Gastroesophageal sphincter (tissue), 3 donors: ENCODE measurements around the gene PGPEP1.

Source experiments
- CTCF ChIP-seq, 4 experiments: fragments of 200-600 bp in 2 of 4; fragments of 450-650 bp in 2 of 4; sonication (generic) in 1 of 4; IDR thresholded peaks; one replicate each; pipeline ENCODE4 v1.5.1; 2017 to 2019; ENCODE audit warnings: antibody characterized with exemption in 4 of 4, mild to moderate bottlenecking in 2 of 4, moderate library complexity in 2 of 4
- POLR2A ChIP-seq, 2 donors: fragments of 450-650 bp; IDR thresholded peaks; one replicate each; pipeline ENCODE4 v1.6.1; 2017; ENCODE audit warnings: antibody characterized with exemption in 2 of 2, mild to moderate bottlenecking in 2 of 2, moderate library complexity in 1 of 2
- POLR2AphosphoS5 ChIP-seq: sonication (generic); formaldehyde crosslinking; IDR thresholded peaks from one replicate; pipeline ENCODE4 v1.6.1; 2017; ENCODE audit warnings: antibody characterized with exemption

DNA sequence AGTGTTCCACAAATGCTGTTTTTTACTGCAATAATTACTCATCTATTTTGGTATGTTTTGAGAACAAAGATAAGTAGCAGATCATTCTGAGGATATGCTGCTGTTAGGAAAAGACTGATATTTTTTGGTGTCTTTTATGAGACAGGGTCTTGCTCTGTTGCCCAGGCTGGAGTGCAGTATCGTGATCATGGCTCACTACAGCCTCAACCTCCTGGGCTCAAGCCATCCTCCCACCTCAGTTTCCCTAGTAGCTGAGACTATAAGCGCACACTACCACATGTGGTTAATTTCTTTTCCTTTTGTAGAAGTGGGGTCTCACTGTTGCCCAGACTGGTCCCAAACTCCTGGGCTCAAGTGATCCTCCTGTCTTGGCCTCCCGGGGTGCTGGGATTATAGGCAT is 27.0 kb upstream of the PGPEP1 start:
- no peak for TF ChIP-seq CTCF (IDR thresholded peaks at IDR 0.05)
- no peak for TF ChIP-seq POLR2A (IDR thresholded peaks at IDR 0.05)
- TF ChIP-seq POLR2AphosphoS5 = no peak
